Heart left ventricle (tissue), 13 donors: ENCODE measurements around the gene C17orf107.

Source experiments
- CTCF ChIP-seq, 12 donors: fragments of 200-600 bp; sonication (generic) in 4 of 12; IDR thresholded peaks; one replicate each; pipeline versions ENCODE4 v1.5.0 to v1.8.0; 2018 to 2022; ENCODE audit warnings: antibody characterized with exemption in 12 of 12, mild to moderate bottlenecking in 5 of 12
- POLR2A ChIP-seq, 2 donors: fragments of 450-650 bp; IDR thresholded peaks; one replicate each; pipeline ENCODE4 v1.6.1; 2017; ENCODE audit warnings: antibody characterized with exemption in 2 of 2, mild to moderate bottlenecking in 2 of 2, moderate library complexity in 2 of 2
- donor health status: ischemic (EF 13 %, LVEDD 7.1; RV severe dilation, severe dysfunction).
- donor health status: DM: no; HTN: yes; CAD: no.
- donor health status: DM: no; HTN: no; CAD: no.
- donor health status: ischemic (EF 25% LVEDD 6.9; RV normal size, moderate dysfunction).
- donor health status: ischemic (EF 25% LVEDD 5.7; RV mildly dilated, moderate dysfunction).
- donor health status: ischemic (EF 35%, LVEDD 5.7; RV mildly dilated, moderate dysfunction).
- donor health status: nonischemic (EF 11% LVEDD 7.7; RV severe dilation, severe dysfunction).
- donor health status: DM: yes; HTN: yes; CAD: no.
- donor health status: PGD.
- donor health status: ischemic (EF 29% LVEDD 5.4; RV normal size, mild dysfunction).
- donor health status: nonischemic (EF 23%, LVEDD 6.1; RV moderate dilation, normal function).

- TF ChIP-seq CTCF (IDR thresholded peaks at IDR 0.05): no peak
- TF ChIP-seq POLR2A (IDR thresholded peaks at IDR 0.05): no peak
These were observed 49.1 kb upstream of the C17orf107 start for GRCh38 chr17:4850246-4850645.
